Type B pancreatic cell (in vitro differentiated cells): ENCODE results near the gene OOSP2. TPM values are rescaled to one million over a fixed set of nuclear protein-coding genes. Genes with fewer than 3 reads are reported as not detected.
"Not testable (repeated sequence)": the region's sequence is repeated elsewhere in the genome, so short reads cannot be mapped to it uniquely, and the experiment has no call there.

Source experiments
- DNase-seq: peaks from one replicate; pipeline ENCODE4 v3.0.0; 2021; ENCODE audit warnings: mixed read lengths; ENCODE audit not compliant: unreplicated experiment; ENCODE audit errors: extremely low spot score
- H3K27ac Mint-ChIP-seq: 2 replicates; pipeline ENCODE4 v1.8.0; 2021; ENCODE audit warnings: mild to moderate bottlenecking, mixed read lengths
- H3K27me3 Mint-ChIP-seq: 2 replicates; pipeline ENCODE4 v1.8.0; 2021; ENCODE audit warnings: mixed read lengths
- H3K36me3 Mint-ChIP-seq: 2 replicates; pipeline ENCODE4 v1.8.0; 2021; ENCODE audit warnings: mixed read lengths
- H3K4me1 Mint-ChIP-seq: one replicate; pipeline ENCODE4 v1.8.0; 2021; ENCODE audit warnings: mixed read lengths; ENCODE audit not compliant: unreplicated experiment
- H3K4me3 Mint-ChIP-seq: 2 replicates; pipeline ENCODE4 v1.8.0; 2021; ENCODE audit warnings: mild to moderate bottlenecking, mixed read lengths
- H3K9me3 Mint-ChIP-seq: 2 replicates; pipeline ENCODE4 v1.8.0; 2021; ENCODE audit warnings: mixed read lengths
- CTCF ChIP-seq: fragments of 200-600 bp; sonication (generic); conservative IDR thresholded peaks from 2 replicates; pipeline ENCODE4 v1.5.0; 2021; ENCODE audit warnings: antibody characterized with exemption, mild to moderate bottlenecking
- total RNA-seq: library from RNA; stranded (reverse); gene quantifications from 2 replicates; pipeline ENCODE4 v1.2.1, GENCODE V29; 2021; ENCODE audit warnings: low replicate concordance

OOSP2 gene
- total RNA-seq, 1 donor from 2014 or later = not detected

GRCh38 chr11:60069450-60069849, 29.2 kb downstream of the OOSP2 start:
- no peaks in the 10 kb centered on the region for H3K9me3 Mint-ChIP-seq
- H3K36me3 Mint-ChIP-seq = no peaks in the 10 kb centered on the region
- H3K4me1 Mint-ChIP-seq = no peaks in the 10 kb centered on the region
- H3K4me3 Mint-ChIP-seq = no peak overlapping the region
- no peak for TF ChIP-seq CTCF
- no peak for DNase-seq
- H3K27ac Mint-ChIP-seq = no peak overlapping the region
- H3K27me3 Mint-ChIP-seq = no peaks in the 10 kb centered on the region

GRCh38 chr11:60071644-60072043, 31.4 kb downstream of the OOSP2 start:
- H3K4me3 Mint-ChIP-seq, H3K27me3 Mint-ChIP-seq, H3K4me1 Mint-ChIP-seq, H3K9me3 Mint-ChIP-seq, H3K36me3 Mint-ChIP-seq, DNase-seq, H3K27ac Mint-ChIP-seq: not testable (repeated sequence)

GRCh38 chr11:60077216-60077817, 37.1 kb downstream of the OOSP2 start:
- Mint-ChIP-seq H3K4me1 (no peaks in the 10 kb centered on the region), H3K4me3 (no peak overlapping the region), H3K27me3 (no peaks in the 10 kb centered on the region), H3K27ac (no peak overlapping the region), H3K9me3 (no peaks in the 10 kb centered on the region), H3K36me3 (no peaks in the 10 kb centered on the region)
- DNase-seq = no peak
- TF ChIP-seq CTCF = no peak

- Mint-ChIP-seq H3K27ac (no peak overlapping the region), H3K27me3 (no peaks in the 10 kb centered on the region)
These were observed 37.8 kb downstream of the OOSP2 start for GRCh38 chr11:60077981-60078380.

GRCh38 chr11:60078745-60079144, 38.5 kb downstream of the OOSP2 start:
- no peaks in the 10 kb centered on the region for H3K9me3 Mint-ChIP-seq
- no peaks in the 10 kb centered on the region for H3K27me3 Mint-ChIP-seq
- no peak overlapping the region for H3K4me3 Mint-ChIP-seq
- DNase-seq = no peak
- no peak overlapping the region for H3K27ac Mint-ChIP-seq
- no peaks in the 10 kb centered on the region for H3K36me3 Mint-ChIP-seq
- H3K4me1 Mint-ChIP-seq = no peaks in the 10 kb centered on the region
- no peak for TF ChIP-seq CTCF

More at GRCh38 chr11:60077981-60078380, 37.8 kb downstream of the OOSP2 start:
- no peaks in the 10 kb centered on the region for H3K9me3 Mint-ChIP-seq
- no peak for TF ChIP-seq CTCF
- no peak for DNase-seq
- no peaks in the 10 kb centered on the region for H3K36me3 Mint-ChIP-seq
- no peaks in the 10 kb centered on the region for H3K4me1 Mint-ChIP-seq
- H3K4me3 Mint-ChIP-seq = no peak overlapping the region

GRCh38 chr11:60080535-60080934, 40.3 kb downstream of the OOSP2 start:
- DNase-seq = no peak
- no peaks in the 10 kb centered on the region for H3K4me1 Mint-ChIP-seq
- H3K4me3 Mint-ChIP-seq = no peak overlapping the region
- H3K9me3 Mint-ChIP-seq = no peaks in the 10 kb centered on the region
- no peaks in the 10 kb centered on the region for H3K27me3 Mint-ChIP-seq
- H3K36me3 Mint-ChIP-seq = no peaks in the 10 kb centered on the region
- no peak for TF ChIP-seq CTCF
- no peak overlapping the region for H3K27ac Mint-ChIP-seq
